Coronary artery (tissue), 2 donors: ENCODE data around the gene SLX9.
A peak's percentile ranks its signal among the peaks of the same experiment; 100 is the strongest.

Source experiments
- DNase-seq: peaks from one replicate; pipeline ENCODE4 v3.0.0-alpha.2; 2017; ENCODE audit warnings: low spot score
- H3K27ac ChIP-seq, 2 donors: fragments of 200-600 bp; sonication (generic); one replicate each; pipeline ENCODE4 v1.5.1; 2016 to 2019
- H3K4me3 ChIP-seq: fragments of 200-600 bp; sonication (generic); 2 replicates; pipeline ENCODE4 v1.5.1; 2016; ENCODE audit warnings: mild to moderate bottlenecking, moderate library complexity
- TF ChIP-seq, protein P1 (sequence below): fragments of 200-600 bp; sonication (generic); IDR thresholded peaks from one replicate; pipeline ENCODE4 v1.5.1; 2019; ENCODE audit warnings: antibody characterized with exemption

SLX9 gene

DNA sequence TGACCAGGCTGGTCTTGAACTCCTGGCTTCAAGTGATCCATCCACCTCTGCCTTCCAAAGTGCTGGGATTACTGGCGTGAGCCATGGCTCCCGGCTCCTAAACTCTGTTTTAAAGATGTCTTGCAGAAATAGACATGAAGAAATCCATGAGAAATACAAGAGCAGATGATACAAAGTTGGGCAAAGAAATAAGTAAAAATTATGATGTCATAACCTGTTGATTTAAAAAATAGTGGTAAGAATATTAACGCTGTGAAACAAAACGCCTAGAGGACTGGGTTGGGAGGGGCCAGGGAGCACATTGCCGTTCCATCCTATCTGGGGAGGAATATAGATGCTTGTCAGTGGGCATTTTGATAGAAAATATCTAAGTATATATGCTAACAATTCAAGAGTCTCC, 17.9 kb upstream of the SLX9 start:
- DNase-seq, result no peak
- no peak overlapping the region for H3K27ac ChIP-seq
- H3K4me3 ChIP-seq, result no peak overlapping the region
- TF ChIP-seq, protein P1, sequence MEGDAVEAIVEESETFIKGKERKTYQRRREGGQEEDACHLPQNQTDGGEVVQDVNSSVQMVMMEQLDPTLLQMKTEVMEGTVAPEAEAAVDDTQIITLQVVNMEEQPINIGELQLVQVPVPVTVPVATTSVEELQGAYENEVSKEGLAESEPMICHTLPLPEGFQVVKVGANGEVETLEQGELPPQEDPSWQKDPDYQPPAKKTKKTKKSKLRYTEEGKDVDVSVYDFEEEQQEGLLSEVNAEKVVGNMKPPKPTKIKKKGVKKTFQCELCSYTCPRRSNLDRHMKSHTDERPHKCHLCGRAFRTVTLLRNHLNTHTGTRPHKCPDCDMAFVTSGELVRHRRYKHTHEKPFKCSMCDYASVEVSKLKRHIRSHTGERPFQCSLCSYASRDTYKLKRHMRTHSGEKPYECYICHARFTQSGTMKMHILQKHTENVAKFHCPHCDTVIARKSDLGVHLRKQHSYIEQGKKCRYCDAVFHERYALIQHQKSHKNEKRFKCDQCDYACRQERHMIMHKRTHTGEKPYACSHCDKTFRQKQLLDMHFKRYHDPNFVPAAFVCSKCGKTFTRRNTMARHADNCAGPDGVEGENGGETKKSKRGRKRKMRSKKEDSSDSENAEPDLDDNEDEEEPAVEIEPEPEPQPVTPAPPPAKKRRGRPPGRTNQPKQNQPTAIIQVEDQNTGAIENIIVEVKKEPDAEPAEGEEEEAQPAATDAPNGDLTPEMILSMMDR, result no peak

DNA sequence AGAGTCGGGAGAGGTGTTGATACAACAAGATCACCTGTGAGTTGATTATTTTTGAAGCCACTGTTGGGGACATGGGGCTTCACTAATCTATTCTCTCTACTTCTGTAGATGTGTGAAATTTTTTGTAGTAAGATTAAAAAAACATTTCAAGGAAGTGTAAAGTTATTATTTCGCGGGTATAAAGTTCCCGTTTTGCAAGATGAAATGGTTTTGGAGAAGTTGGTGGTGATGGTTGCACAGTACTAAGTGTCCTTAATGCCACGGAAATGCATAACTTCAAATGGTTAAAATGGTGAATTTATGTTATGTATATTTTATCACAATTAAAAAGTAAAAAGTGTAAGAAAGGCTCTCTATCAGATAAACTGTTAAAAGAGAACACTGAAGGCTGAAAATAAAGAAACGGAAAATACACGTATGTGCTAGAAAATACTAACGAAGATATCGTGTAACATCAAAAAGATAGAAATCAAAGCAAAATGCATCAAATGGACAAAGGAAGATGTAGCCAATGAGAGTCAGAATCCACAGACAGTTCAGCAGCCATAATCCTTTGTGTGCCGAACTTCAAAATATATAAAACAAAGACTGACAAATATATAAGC, 16.2 kb upstream of the SLX9 start:
- Histone ChIP-seq H3K4me3 (no peak overlapping the region), H3K27ac (no peak overlapping the region)
- DNase-seq, result no peak
- TF ChIP-seq, protein P1, result no peak

DNA sequence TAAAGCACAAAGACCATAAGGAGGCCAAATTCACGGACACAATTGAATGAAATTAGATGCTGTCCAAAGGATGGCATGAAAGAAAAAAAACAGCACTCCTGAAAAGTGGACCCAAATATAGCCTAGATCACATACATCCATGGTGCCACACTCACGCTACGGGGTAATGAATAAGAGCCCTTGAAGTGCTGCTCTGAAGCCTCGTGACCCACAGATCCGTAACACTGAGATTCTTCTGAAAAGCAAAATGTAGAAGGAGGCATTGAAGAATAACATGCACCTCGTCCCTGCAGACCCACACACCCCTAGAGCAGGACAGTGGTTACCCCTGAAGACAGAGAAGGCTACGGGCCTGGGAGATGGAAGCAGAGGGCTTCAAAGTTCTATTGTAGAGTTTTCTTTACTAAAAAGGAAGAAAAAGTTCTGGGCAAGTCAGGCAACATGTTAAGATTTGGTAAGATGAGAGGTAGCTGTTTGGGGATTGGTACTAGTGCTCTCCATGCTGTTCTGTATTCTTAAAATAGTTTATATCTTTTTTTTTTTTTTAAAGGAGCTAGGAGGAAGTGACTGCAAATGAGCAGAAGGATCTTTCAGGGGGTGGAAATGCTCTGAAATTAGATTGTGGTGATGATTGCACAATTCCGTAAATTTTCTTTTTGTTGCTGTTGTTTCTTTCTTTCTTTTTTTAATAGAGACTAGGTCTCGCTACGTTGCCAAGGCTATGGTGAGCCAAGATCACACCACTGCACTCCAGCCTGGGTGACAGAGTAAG, 15.0 kb upstream of the SLX9 start:
- Histone ChIP-seq H3K27ac (no peak overlapping the region), H3K4me3 (no peak overlapping the region)
- no peak for DNase-seq
- TF ChIP-seq, protein P1, result no peak

DNA sequence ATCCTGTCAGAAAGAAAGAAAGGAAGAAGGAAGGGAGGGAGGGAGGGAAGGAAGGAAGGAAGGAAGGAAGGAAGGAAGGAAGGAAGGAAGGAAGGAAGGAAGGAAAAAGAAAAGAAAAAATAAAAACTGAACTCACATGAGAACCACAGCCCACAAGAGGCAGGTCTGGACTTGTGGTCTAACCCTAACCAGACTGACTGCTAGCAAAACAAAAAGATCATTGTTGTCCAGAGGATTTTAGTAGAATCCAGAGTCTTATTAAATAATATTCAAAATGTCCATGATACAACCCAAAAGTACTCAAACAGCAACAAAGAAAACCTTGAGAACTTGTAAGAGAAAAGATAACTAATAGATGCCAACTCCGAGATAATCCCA, 14.5 kb upstream of the SLX9 start:
- no peak overlapping the region for H3K27ac ChIP-seq
- TF ChIP-seq, protein P1, result no peak
- no peak overlapping the region for H3K4me3 ChIP-seq
- no peak for DNase-seq

DNA sequence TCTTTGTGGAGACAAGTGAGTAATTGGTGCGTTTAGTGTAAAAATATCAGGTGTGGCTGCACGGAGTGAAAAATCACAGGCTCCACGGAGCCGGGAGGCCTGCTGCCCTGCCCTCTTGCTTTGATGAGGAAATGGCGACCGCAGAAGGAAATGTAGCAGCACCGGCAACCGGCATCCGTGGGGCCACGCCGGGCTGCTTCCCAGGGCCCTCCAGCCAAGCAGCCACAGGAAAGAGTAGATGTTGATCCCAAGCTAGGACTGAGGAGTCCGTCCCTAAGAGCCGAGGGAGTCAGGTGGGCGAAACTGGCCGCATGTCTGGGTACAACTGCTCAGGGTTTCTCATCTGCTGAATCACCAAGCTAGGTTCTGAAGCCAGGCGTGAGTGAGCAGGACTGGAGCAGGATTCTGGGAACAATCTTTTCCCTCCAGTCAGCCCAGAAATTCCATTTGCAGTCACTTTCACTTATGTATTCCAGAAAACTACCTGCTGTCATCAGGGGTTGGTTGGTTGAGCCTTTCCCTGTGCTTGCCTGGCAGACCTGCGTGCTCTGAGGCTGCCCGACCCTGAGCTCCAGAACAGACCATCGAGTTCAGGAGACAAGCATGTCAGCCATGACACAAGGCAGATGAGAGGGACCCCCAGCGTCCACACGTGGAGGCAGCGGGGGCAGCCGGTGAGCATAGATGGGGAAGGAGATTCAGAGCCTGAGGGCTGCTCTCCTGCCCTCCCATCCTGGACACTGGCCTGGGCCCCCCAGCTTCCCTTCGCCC, 13.3 kb upstream of the SLX9 start:
- DNase-seq, result no peak
- TF ChIP-seq, protein P1, result no peak
- no peak overlapping the region for H3K4me3 ChIP-seq
- H3K27ac ChIP-seq, result peak overlapping the region in 1 of 2 donors; percentile 22

DNA sequence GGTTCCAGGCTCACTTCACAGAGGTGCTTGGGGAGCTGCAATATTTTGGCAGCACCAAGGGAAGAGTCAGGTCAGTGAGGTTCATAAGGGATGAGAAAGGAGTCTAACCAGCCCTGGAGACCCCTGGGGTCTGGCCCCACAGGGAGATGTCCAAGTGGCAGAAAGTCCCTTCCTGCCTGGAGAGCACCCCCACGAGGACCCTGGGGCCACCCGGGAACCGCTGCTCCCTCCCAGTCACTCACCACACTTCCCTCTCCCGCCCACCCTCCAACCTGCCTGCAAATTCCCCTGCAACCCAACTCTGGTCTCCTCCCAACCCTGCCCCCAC, 12.6 kb upstream of the SLX9 start:
- no peak for DNase-seq
- H3K4me3 ChIP-seq, result no peak overlapping the region
- H3K27ac ChIP-seq, result peak overlapping the region in 1 of 2 donors; percentile 16
- TF ChIP-seq, protein P1, result no peak
